ENCODE results near the gene NOC2L.
"Not testable (repeated sequence)": the region's sequence is repeated elsewhere in the genome, so short reads cannot be mapped to it uniquely, and the experiment has no call there.

GRCh38 chr1:897951-898350, 61.1 kb downstream of the NOC2L start:
- TF ChIP-seq CTCF, POLR2A (IDR thresholded peaks at IDR 0.05): not testable (repeated sequence)
